Activated CD4-positive, alpha-beta T cell treated with anti-CD3 and anti-CD28 coated beads for 4 hours (primary cell): ENCODE data around the gene DUS2.

Experiments
- DNase-seq, 2 donors: peaks; one replicate each; pipeline ENCODE4 v3.0.0-alpha.2; 2020

Gene DUS2

DNA sequence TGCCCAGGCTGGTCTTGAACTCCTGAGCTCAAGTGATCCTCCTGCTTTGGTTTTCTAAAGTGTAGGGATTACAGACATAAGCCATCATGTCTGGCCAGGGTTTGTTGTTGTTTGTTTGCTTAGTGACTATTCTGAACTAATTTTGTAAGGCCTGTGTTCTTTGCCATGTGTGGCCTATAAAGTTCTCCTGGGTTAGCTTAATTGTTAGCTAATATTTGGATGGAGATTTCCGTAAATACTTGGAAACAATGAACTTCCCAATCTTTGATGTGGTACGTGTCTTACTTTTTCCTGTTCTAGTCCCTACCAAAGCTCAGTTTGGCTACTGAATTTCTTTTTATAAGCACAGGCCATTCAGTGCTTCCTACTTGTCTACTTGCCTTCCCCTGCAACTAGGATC is 24.9 kb downstream of the DUS2 start:
- DNase-seq: no peak

DNA sequence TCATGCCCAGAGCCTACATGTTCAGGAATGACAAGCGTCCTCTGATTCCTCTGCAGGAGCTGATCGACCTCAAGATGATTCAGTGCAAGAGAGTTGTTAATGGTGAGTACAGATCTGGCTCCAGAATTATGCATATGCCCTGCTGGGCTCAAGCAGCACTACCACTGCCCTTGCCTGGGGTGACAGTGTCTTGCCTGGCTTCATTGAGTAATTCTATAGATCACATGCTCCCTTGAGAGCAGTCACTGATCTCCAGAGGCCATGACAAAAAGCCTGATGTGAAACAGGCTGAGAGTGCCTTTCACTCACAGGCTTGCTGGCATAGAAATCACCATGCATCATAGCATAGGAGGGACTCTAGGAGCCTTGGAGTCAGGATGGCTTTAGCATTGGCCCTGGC is 26.4 kb downstream of the DUS2 start:
- DNase-seq: no peak

DNA sequence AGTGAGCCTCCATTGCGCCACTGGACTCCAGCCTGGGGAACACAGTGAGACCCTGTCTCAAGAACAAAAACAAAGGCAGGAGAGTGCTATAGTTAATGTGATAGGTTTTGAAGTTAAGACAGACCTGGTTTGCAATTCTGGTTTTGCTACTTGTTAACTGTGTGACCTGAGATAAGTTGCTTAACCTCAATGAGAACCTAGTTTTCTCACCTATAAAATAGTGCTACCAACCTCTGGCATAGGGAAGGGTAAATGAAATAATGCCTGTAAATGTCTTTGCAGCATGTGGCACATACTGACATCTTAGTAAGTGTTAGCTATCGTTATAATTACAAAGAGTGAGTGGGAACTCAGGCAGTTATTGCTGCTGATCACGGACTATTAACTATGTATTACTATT is 32.3 kb downstream of the DUS2 start:
- no peak for DNase-seq

DNA sequence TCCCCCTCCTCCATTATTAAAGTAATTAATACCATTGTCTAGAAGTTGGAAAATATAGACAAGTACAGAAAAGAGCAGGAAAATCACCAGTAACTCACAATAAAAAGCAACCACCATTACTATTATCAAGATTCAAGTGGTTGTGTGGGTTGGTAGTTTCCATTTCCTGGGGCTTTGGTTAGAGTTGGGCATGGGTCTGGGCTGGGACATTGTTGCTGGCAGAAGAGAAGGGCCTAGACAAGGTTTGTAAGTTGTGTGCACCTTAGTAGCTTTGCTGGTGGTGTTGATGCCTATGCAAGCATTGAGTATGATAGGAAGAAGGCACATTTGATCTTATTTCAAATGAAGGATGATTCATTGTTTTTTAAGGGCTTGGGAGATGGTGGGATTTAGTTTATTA is 36.7 kb downstream of the DUS2 start:
- DNase-seq: no peak

DNA sequence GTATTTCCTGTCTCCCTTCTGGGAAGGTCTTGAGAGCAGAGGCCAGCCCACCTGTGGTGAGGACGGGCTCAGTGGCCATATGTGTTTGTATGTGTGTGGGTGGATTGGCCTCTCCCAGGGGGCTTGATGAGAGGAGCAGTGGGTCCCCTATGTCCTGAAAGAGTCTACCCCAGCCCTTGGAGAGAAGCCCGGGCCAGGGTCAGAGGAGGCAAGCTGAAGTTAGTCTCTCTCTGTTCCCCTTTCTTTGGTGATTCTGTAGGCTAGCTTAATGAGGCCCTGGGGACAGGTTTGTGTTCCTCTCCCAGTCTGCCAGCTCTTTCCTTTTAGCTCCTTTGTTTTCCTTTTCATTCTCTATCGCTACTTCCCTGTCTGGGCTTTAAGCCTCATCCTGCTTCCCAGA is 38.3 kb downstream of the DUS2 start:
- DNase-seq: no peak

DNA sequence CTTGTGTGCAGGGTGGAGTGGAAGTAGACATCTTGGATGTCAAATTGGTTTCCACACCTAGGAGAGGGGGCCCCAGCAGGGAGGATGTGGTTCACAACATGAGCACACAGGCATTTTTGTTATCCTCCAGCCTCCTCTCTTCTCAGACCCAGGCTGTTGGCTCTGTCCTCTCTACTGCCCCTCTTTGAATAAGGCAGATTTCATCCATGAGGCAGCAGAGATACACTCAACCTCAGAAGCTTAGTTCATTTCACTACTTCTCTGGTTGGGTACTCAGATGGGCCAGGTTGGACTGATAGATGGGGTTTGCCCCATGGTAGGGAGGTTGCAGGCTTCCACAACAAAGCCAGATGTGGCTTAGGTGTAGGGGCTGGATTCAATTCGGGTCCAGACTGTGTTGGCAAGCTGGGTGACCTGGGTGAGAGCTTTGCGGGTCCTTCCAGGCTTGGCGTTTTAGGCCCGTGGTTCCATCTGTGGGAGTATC is 39.9 kb downstream of the DUS2 start:
- DNase-seq: no peak

DNA sequence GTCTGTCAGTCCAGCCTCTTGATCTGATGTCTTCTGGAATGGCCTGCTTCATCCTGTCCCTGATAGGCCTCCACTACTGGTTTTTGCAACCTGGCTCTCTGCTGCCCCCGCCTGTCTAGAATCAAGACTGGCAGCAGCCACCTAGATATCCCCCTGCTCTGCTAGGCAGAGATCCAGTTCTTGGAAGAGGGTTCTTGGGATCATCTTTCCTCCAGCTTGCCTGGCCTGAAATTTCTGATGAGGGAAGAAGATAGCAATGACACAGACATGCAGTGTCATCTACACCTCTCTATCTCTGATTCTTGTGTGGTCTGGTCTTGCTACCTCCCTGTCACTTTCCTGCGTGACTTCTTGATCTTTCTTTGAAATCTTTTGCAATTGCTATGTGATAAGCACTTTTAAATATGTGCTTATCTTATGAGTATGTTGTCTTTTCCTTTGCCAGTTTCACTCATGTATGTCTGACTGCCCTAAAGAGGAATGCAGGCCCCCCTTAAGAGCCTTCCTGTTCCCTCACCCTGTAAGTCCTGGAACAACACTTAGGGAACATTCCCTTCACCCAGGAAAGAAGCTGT is 41.8 kb downstream of the DUS2 start:
- DNase-seq: peak; percentile 66 to 76

DNA sequence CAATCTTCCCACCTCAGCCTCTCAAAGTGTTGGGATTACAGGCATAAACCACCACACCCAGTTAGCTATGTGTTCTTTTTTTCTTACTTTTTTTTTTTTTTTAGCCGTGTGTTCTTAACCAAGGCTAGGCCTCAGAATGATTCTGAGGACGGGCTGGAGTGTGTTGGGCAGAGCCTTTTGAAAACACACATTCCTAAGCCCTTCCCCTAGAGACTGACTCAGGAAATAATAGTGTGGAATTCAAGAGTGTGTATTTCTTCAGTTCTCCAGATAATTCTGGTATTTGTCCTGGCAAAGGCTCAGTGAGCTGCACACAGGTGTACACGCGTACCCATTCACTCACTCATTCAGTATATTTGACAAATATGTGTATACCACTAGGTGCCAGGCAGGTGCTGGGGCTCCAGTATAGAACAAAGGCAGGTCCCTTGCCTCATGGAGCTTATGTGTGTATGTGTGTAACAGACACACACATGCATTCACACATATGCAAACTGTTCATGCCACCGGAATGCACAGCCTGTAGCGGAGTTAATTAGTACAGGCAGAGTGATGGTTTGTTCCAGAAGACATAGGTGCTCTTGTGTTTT is 42.7 kb downstream of the DUS2 start:
- no peak for DNase-seq

DNA sequence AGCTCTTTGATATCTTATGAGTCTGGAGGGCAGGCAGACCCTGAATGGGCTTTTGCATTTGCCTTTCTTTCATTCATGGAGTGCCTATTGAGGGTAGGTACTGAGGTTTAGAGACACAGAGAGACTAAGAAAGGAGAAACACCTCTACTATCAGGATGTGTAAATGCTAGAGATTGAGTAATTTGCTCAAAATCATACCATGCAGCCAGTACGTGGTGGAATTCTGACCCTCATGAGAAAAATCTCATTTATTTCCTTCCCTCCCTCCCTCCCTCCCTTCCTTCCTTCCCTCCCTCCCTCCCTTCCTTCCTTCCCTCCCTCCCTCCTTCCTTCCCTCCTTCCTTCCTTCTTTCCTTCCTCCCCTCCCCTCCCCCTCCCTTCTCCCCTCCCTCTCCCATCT is 43.7 kb downstream of the DUS2 start:
- no peak for DNase-seq

DNA sequence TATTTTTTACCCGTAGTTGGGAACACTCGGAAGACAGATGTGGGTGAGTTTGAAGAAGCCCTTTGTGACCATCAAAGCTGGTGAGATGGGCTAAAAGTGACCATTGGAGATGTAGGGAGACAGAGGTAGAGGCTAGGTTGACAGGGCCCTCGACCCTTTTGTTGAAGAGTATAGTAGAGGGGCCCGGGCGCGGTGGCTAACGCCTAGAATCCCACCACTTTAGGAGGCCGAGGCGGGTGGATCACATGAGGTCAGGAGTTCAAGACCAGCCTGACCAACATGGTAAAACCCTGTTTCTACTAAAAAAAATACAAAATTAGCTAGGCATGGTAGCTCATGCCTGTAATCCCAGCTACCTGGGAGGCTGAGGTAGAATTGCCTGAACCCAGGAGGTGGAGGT is 45.8 kb downstream of the DUS2 start:
- no peak for DNase-seq

DNA sequence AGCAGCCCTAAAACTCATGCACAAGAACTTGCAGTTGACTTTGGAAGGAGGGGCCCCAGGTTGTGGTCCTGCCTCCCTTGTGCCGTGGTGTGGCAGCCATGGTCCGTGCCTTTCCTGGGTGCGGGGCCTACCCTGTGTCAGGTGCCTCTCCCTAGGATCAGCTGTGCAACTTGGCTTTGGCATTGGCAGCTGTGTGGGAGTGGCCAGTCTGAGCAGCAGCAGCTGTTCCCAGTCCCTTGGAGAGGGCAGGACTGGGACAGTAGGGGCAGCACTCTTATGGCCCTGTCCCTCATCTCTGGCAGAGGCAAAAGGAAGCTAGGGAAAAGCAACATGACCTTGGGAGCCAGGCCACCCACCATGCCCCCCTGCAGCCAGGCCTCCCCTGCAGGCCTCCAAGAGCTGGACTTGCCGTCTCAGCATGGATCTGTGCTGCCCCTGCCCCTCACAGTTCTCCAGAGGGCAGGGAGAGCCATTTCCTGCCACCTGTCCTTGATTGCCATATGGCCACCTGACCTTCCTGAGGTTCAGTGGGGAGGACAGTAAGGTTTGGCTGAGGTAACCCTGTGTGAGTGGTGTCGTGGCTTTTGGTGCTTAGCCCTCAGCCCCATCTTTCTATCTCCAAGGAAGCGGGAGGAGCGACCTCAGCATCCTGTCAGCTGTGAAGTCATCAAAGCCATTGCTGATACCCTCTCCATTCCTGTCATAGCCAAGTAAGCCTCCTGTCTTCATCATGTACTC is 46.6 kb downstream of the DUS2 start:
- DNase-seq: peak in 1 of 2 donors; percentile 35

DNA sequence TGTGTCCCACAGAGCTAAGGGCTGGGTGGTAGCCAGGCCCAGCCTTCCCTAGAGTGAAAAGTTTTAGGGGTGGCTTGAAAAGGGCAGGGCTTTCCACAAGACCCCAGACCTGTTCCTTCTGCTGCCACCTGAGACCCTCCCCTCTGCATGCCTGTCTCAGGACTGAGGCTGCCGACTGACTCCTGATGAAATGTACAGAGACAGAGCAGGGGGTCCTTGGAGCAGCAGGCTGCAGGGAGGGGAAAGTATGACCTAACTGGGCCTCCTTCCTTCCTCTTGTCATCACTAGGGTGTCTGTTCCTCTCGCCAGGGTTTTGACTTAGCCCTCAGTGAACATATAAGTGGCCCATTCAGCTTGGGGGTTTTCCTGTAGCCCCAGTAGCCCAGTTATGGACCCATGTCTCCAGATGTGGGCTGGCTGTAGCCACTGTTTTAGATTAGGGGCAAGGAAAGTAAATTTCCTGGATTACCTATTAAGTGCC is 47.2 kb downstream of the DUS2 start:
- DNase-seq: no peak

DNA sequence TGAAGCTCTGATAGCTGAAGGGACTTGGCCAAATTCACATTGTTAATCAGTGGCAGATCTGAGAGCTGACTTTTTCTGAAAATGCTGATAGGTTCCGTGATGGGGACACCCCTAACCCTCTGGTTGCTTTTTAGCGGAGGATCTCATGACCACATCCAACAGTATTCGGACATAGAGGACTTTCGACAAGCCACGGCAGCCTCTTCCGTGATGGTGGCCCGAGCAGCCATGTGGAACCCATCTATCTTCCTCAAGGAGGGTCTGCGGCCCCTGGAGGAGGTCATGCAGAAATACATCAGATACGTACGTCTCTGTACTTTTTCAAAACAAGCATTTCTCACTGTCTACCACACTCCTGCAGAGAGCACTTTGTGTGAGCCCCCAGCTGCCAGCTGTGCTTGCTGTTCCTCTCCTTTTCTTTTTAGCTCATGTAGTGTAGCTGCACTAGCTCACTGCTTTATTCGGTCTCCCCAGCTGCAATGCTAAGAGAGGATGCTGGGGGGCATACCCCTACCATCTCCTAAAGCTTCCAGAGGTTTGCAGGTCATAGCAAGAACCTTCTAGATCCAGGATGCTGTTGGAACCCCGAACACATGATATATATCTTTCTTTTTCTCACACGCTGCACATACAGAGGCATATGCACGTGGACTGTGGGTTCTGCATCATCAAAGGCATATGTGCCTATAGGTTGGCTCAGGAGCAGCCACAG is 47.9 kb downstream of the DUS2 start:
- DNase-seq: no peak

DNA sequence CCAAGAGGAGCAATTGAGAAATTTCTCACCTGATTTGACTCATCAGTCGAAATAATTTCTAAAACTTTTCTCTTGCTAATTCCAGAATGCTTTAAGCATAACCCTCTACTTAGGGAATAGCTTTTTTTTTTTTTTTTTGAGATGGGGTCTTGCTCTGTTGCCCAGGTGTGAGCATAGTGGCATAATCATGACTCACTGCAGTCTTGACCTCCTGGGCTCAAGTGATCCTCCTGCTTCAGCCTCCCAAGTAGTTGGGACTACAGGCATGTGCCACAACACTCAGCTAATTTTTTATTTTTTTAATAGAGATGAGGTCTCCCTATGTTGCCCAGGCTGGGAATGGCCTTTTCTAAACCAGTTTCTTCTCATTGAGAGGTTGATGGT is 48.4 kb downstream of the DUS2 start:
- no peak for DNase-seq

DNA sequence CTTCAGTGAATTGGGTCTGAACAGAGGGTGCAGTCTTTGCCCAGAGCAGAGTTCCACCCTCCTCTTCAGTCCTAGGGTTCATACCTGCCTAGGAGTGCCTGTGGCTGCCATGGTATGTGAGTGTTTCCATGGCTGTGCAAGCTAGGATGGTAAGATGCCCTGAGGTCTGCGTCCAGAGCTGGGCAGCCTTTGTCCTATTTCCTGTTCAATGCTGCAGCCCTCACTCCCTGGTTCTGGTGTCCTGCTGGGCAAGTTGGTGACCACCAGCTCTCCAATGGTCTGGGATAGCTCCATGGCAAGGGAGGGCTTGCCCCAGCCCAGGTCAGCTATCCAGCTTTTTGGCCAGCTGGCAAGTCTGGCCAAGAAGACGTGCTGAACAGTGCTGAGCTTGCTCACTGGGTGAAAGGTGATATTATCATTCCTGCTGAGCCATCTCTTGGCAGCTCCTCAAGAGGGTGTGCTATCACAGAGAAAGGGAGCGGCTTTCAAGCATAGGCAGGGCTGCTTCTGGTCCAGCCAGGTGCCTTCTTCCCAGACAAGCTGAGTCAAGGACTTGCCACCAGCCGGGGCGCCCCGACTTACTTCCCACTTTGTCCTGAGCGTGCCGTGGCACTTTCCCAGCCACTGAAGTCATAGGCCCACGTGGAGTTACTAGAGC is 49.1 kb downstream of the DUS2 start:
- no peak for DNase-seq

DNA sequence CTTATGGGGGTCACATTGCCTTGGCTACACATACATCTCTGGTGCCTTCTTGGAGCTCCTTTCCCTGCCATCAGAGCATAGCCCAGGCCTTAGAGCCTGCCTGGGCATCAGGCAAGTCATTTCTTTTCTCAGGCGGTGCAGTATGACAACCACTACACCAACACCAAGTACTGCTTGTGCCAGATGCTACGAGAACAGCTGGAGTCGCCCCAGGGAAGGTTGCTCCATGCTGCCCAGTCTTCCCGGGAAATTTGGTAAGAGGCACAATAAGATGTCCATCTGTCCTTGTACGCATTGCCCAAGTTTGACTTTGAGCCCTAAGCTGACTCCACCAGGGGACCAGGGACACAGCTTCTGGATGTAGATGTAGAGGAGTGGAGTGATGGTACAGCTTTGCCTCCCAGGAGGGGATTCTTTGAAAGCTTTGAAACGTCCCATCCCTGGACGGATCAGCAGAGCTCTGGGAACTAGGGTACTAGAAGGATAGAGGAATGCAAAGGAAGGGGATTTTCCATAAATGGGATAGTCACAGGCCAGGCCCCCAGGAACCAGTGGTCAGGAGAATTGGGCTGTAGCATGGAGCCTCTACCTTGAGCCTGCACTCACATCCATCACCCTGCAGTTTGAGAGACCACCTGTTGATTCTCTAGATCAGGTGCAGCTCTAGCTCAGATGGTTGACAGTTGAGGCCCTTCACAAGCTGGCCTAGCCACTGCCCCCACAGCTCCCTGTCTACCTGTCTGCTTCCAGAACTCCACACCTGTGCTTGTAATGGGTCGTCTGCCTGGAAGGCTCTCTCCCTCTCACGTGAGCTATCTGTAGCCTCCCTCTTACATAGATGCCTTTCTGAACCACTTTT is 51.0 kb downstream of the DUS2 start:
- no peak for DNase-seq

DNA sequence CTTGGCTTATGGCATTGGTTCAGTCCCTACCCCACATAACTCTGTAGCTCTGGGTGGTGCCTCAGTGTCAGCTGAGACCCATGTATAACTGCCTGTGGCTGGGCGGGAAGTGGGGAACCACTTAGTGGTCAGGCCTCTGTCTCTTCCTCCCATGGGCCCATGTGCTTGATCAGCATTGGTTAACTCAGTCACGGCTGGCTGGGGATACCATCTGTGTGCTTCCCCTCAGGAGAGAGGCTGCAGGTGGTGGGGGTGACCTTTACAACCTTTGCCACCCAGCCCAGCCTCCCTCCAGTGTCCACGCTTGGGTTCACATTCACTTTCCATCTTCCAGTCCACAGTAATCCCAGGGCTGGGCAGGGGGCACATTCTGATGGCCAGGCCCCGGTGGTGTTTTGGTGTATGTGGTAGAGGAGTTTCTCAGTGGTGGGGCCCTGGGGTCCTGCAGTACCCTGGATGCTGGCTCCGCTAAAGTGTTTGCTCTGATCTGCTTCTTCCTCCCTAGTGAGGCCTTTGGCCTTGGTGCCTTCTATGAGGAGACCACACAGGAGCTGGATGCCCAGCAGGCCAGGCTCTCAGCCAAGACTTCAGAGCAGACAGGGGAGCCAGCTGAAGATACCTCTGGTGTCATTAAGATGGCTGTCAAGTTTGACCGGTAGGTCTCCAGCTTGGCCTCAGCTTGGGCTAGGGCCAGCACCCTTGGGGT is 51.9 kb downstream of the DUS2 start:
- DNase-seq: peak in 1 of 2 donors; percentile 38

DNA sequence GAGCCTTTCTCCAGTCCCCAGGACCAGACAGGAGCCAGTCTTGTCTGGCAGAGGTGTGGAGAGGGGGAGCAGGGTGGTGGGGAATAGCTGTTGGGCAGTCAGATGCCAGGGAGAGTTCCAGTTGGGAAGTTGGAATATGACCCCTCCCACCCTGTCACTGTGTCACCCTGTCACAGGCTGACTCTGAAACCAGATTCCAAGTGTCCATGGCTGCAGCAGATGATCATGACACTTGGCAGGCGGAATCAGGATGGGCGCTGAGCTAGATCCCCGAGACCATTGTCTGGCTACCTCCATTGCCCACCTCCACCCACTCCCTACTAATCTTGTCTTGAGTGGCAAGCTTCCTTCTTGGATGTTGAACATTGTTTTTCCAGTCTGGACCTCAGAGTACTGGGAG is 52.9 kb downstream of the DUS2 start:
- DNase-seq: no peak

DNA sequence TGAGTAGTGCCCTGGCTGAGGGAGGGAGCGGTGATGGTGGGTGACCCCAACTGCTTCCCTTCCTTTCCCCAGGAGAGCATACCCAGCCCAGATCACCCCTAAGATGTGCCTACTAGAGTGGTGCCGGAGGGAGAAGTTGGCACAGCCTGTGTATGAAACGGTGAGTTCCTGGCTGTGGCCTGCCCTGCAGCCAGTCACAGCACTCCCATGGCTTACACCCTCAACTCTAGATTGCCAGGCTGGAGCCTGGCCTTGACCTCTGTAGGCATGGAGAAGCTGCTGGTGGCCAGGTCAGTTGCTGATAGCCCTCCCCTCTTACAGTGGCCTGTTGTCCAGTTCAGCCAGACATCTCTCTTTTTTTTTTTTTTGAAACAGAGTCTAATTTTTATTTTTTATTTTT is 53.5 kb downstream of the DUS2 start:
- DNase-seq: no peak

DNA sequence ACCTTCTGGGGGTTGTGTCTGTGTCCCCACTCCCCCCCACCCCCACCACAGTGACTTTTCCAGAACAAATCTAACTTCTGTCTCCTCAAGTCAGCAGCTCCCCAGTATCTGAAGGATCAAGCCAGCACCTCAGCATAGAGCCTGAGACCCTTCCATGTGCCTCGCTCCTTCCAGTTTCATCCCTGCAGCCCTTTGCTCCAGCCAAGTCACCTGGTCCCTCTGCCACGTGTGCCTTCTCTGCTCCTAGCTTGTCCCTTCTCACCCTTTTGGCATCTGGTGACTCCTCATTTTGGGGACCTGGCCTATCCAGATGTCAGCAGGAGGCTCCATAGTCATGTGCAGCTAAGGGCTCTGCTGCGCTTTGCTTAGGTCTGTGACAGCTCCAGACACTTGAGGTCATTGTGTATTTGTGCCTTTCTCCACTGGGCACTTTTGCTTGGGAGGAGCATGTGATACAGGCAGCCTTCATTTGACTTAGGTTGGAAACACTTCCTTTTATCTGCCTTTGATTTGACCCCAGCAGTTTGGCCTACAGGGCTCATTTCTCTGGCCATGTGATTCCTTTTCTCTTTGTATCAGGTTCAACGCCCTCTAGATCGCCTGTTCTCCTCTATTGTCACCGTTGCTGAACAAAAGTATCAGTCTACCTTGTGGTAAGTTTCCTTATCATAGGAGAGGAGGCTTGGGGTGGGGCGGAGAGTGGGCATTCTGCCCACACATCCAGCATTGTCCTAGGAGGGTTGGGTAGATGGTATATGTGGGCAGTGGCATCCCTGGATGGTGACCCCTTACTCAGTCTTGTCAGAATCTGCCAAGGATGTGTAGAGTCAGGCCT is 55.0 kb downstream of the DUS2 start:
- no peak for DNase-seq
